Stimulated activated CD4-positive, alpha-beta T cell treated with anti-CD3 and anti-CD28 coated beads, Interleukin-15, amount 100 ng/mL, for 1 hour (primary cell): Measurements from ENCODE around the gene GSTT4.
"Not testable (repeated sequence)": the region's sequence is repeated elsewhere in the genome, so short reads cannot be mapped to it uniquely, and the experiment has no call there.

ENCODE experiments used
- DNase-seq, 2 donors: peaks; one replicate each; pipeline ENCODE4 v3.0.0-alpha.2; 2020; ENCODE audit warnings: low read depth in 1 of 2, low spot score in 1 of 2

Gene GSTT4

DNA sequence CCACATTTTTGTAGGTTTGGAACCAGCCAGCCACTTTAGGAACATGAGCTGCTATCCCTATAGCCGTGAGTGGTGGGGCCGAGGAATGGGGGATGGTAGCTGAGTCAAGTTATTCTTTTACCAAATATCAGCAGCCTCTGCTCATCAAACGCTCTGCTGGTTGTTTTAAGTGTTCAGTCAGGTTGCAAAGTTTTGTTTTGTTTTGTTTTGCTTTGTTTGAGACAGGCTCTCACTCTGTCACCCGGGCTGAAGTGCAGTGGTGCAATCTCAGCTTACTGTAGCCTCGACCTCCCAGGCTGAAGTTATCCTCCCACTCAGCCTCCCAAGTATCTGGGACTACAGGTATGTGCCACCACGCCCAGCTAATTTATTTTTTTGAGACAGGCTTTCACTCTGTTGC, 20.2 kb upstream of the GSTT4 start:
- DNase-seq: no peak

DNA sequence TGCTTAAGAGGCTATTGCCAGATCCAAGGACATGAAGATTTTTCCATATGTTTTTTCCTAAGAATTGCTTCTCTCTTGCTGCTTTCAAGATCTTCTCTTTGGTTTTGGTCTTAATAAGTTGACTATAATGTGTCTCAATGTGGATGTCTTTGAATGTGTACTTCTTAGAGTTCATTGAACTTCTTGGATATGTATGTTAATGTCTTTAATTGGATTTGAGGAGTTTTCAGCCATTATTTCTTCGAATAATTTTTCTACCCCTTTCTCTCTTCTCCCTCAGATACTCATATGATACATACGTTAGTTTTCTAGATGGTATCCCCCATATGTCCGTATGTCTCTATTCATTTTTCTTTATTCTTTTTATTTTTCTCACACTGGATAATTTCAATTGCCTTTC, 19.1 kb upstream of the GSTT4 start:
- DNase-seq: no peak

DNA sequence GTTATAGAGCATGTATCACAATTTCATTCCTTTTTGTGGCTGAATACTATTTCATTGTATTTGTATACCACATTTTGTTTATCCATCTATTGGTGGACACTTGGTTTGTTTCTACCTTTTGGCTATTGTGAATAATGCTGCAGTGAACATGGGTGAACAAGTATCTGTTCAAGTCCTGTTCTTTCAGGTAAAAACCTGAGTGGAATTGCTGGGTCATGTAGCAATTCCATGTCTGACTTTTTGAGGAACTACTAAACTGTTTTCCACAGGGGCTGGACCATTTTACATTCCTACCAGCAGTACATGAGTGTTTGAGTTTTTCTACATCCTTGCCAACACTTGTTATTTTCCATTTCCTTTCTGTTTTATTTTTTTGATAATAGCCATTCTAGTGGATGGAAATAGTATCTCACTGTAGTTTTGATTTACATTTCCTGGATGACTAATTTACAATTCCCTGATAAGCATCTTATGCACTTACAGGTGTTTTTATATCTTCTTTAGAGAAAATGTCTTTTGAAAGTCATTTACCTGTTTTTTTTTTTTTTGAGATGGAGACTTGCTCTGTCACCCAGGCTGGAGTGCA, 18.0 kb upstream of the GSTT4 start:
- DNase-seq: no peak

DNA sequence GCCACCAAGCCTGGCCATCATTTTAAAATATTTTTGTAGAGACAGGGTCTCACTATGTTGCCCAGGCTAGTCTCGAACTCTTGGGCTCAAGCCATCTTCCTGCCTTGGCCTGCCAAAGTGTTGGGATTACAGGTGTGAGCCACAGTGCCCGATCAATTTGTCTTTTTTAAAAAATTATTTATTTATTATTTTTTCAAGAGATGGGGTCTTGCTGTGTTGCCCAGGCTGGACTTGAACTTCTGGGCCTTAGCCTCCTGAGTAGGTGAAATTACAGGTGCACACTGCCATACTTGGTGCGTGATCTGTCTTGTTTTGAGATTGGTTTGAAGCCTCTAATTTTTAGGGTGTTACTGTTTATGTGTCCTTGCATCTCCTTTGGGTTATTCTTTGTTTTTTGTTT, 16.1 kb upstream of the GSTT4 start:
- no peak for DNase-seq

- no peak for DNase-seq
Observed at GRCh38 chr22:24016156-24016555, 10.9 kb upstream of the GSTT4 start.

- DNase-seq: no peak
Observed at GRCh38 chr22:24011735-24012068, 6.4 kb upstream of the GSTT4 start.

- no peak for DNase-seq
Observed at GRCh38 chr22:24010018-24010391, 4.8 kb upstream of the GSTT4 start.

DNA sequence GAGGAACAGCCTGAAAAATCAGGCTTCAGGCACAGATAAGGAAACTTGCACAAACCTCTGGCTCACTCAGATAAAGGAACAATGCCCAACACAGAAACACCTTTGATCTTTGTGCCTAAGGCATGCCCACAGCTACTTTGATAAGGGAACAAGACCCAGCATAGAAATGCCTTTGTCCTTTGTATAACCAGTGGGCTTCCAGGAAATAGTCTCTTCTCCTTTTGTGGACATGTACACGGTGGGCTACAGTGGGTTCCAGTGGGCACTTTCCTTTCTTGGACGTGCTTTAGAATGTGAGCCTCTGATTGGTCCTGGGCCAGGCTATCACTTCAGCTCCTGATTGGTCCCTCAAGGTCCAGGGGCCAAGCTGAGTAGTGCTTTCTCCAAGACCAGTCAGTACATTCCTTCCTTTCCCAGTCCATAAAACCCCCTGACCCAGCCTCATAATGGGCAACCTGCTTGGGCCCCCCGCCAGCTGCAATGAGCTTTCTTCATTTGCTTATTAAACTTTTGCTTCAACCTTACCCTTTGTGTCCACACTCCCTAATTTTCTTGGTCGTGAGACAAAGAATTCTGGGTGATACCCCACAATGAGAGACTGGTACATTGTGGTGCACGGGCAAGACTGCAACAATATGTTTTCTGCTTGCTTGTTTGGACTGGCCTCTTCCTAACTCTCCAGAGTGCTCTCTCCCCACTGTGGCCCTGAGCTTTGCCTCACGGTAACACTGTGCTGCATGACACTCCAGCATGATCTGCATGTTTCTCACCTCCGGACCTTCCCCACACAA, 4.2 kb upstream of the GSTT4 start:
- DNase-seq: no peak

DNA sequence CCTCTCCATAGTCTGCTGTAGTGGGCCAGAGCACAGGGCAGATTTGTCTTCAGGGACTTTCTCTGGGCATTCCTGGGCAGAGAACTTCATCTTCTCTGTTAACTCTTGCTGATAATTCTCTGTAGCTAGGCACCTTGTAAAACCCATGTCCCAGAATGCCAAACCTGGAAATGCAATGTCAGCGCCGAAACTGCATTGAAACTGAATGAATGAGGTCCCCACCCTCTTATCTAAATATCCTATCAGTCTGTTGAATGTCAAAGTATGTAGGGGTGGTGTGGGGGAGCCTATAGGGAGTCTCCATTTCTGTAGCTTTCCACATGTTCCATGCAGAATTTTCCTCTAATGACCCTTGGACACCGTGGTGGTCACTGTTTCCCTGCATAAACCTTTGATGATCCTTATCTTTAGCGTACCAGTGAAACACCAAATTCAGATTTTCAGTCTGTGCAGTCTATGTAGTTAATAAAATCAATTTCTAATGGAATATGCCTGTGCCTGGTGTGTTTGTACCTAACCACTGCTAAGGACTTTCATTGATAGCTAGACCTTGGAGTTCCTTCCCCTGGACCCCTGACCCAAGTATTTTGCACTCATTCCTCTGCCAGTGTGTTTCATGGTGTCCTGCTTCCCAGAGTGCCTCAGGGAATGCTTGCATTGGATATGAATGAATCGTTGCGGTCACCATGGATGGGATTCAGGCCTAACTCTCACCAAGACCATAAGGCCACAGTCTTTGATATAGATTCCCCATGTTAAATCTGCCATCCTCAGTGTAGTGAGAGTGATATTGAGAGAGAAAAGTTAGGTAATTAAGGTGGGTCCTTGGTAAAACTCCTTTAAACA, 3.4 kb upstream of the GSTT4 start:
- no peak for DNase-seq

DNA sequence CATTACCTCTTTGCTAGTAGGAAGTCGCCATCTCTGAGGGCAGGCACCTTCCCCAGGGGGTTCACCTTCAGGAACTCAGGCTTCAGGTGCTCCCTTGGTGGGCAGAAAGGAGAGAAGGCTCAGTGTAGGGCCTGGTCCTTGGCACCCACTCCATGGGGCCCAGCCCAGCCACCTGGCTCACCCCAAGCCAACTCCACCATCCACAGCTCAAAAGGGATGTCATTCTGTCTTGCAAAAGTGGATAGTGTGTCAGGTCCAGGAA, 2.7 kb upstream of the GSTT4 start:
- DNase-seq: no peak

DNA sequence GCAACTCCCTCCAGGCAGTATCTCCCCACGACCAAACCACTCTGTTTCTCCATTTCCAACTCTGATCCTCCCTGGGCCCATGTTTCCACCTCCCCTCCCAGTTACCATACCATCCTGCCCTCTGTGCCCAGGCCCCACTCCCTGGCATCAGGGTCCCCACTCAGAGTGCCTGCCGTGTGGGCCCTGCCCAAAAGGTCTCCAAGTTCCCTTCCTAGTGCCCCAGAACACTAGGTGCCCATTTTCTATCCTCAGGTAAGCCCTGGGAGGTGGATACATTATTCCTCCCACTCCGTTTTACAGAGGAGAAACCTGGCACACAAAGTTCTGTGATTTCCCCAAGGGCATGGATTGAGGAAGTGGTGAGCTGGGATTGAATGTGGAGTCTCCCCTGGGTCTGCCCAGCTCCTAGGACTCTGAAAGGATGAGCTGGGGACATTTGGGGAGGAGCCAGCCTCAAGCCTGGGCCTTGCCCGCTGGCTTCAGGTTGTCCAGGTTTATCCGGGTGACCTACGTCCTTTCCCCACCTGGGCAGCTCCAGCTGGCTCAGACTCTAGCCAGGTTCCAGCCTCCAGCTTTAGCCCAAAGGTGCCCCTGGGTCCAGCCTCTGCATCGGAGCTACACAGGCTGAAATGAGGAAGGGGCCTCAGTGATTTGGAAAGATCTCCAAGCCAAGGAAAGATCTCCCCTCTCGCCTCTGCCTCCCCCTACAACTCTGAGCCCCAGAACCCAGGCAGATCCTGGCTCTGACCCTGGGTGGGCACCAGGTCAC, 2.2 kb upstream of the GSTT4 start:
- no peak for DNase-seq

GRCh38 chr22:24006914-24007214, 1.6 kb upstream of the GSTT4 start:
- no peak for DNase-seq

- DNase-seq: no peak
Observed at GRCh38 chr22:24006207-24006913, 1.1 kb upstream of the GSTT4 start.

DNA sequence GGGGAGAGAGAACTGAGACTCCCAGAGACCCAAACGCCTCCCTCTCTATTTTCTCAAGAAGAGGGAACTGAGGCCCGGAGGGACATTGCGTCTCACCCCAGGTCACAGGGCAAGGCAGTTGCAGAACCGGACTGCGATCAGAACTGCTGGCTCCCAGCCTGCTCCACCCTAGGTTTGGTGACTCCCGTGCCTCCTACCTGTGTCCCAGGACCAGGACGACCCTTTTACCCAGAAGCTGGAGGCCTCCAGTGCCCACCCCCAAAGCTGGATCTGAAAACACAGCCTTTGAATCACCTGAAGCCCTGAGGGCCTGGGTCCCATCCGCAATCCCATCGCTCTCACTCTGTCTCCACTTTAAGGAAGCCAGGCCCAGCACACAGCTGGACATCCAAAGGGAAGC, 1.4 kb downstream of the GSTT4 start:
- no peak for DNase-seq

DNA sequence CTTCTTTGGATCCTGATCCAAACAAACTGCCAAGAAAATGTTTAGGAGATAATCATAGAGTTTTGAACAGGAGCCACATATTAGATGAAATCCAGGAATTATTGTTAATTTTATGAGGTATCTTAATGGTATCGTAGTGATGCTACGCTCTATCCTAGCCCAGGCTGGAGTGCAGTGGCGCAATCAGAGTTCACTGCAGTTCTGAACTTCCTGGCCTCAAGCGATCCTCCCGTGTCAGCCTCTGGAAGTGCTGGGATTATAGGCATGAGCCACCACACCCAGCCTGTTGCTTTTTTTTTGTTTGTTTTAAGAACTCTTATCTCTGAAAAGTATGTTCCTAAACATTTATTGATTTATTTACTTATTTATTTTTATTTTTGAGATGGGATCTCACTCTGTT, 2.4 kb downstream of the GSTT4 start:
- no peak for DNase-seq

DNA sequence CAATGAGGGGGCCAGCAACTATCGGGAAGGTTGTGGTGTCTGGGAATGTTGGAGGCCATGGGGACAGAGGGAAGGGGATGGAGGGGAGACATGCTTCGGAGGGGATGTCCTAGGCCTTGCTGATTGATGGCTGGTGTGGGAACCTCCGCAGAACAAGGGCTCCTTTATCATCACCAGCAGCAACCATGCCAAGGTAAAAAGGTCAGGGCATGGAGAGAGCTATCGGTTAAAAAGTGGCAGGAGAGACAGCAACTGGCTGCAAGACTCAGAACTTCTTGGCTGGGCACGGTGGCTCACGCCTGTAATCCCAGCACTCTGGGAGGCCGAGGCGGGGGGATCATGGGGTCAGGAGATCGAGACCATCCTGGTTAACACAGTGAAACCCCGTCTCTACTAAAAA, 3.0 kb downstream of the GSTT4 start:
- no peak for DNase-seq

- no peak for DNase-seq
Observed at GRCh38 chr22:24001314-24001713, 3.9 kb downstream of the GSTT4 start.

DNA sequence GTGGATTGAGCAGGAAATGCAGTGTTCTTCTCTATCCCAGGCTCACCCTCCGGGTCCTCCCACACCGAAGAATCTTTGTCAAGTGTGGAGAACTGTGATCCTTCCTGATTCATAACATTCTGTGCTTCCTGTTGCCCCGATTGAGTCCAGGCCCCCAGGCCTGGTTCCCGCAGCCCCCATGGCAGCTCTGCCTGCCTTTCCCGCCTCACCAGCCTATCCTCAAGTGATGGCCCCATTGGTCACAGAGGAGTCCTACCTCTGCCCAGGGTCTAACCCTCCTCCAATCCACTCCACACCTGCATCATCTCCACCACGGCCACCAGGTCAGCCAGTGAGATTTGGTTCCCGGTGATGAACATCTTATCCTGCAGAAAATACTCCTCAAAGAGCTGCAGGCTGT, 5.5 kb downstream of the GSTT4 start:
- not testable (repeated sequence) for DNase-seq

- DNase-seq: no peak
Observed at GRCh38 chr22:23997092-23997491, 8.2 kb downstream of the GSTT4 start.

- not testable (repeated sequence) for DNase-seq
Observed at GRCh38 chr22:23993581-23994177, 11.6 kb downstream of the GSTT4 start.

GRCh38 chr22:23993080-23993479, 12.2 kb downstream of the GSTT4 start:
- not testable (repeated sequence) for DNase-seq
